DOHH2 (cell line): Measurements from ENCODE around the gene KCTD14.

Experiments
- EZH2phosphoT487 ChIP-seq: fragments of 200-600 bp; sonication (generic); IDR thresholded peaks from 2 replicates; pipeline ENCODE4 v1.6.1; 2017; ENCODE audit warnings: borderline replicate concordance, mild to moderate bottlenecking, antibody characterized with exemption, low read length, moderate library complexity, mixed read lengths
- TF ChIP-seq, protein P1 (sequence below): fragments of 200-600 bp; sonication (generic); IDR thresholded peaks from one replicate; pipeline ENCODE4 v1.5.1; 2014; ENCODE audit warnings: antibody characterized with exemption, mild to moderate bottlenecking, low read depth, low read length; ENCODE audit not compliant: poor library complexity, severe bottlenecking

DNA sequence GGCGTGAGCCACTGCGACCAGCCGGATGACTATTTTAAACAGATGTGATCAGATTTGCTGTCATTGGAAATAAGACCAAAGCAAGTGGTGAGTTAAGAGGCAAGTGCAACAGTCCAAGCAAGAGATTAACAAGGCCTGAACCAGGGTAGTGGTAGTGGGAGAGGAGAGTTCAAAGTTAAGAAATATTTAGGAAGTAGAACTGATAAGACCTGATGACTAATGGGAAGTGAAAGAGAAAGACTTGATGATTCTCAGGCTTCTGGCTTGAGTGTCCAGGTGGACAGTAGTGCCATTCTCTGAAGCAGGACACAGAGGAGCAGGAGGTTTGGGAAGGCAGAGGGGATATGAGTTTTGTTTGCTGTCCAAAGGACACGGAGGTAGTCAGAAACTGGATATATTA is 49.4 kb upstream of the KCTD14 start:
- TF ChIP-seq, protein P1, sequence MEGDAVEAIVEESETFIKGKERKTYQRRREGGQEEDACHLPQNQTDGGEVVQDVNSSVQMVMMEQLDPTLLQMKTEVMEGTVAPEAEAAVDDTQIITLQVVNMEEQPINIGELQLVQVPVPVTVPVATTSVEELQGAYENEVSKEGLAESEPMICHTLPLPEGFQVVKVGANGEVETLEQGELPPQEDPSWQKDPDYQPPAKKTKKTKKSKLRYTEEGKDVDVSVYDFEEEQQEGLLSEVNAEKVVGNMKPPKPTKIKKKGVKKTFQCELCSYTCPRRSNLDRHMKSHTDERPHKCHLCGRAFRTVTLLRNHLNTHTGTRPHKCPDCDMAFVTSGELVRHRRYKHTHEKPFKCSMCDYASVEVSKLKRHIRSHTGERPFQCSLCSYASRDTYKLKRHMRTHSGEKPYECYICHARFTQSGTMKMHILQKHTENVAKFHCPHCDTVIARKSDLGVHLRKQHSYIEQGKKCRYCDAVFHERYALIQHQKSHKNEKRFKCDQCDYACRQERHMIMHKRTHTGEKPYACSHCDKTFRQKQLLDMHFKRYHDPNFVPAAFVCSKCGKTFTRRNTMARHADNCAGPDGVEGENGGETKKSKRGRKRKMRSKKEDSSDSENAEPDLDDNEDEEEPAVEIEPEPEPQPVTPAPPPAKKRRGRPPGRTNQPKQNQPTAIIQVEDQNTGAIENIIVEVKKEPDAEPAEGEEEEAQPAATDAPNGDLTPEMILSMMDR = no peak
- TF ChIP-seq EZH2phosphoT487 = no peak
